HepG2 (cell line): ENCODE data around the gene TUT7. TPM values are rescaled to one million over a fixed set of nuclear protein-coding genes. Genes with fewer than 3 reads are reported as not detected.

Experiments
- ASH2L ChIP-seq: fragments of 300-600, 200-600 bp; sonication (generic); IDR thresholded peaks from 2 replicates; pipeline ENCODE4 v1.7.0; 2017; ENCODE audit warnings: low read depth, mild to moderate bottlenecking, moderate library complexity, mixed read lengths, low read length; ENCODE audit not compliant: insufficient read length
- CAMTA2 ChIP-seq: sonication (generic); formaldehyde crosslinking; IDR thresholded peaks from 2 replicates; pipeline ENCODE4 v1.4.0; 2020; ENCODE audit warnings: mild to moderate bottlenecking, missing genetic modification reagents, borderline replicate concordance
- DNMT1 ChIP-seq: sonication (generic); formaldehyde crosslinking; IDR thresholded peaks from 2 replicates; pipeline ENCODE4 v1.5.1; 2020; ENCODE audit warnings: mild to moderate bottlenecking, missing genetic modification reagents
- HNRNPH1 ChIP-seq: fragments of 200-400 bp; formaldehyde crosslinking; optimal IDR thresholded peaks from 2 replicates; pipeline ENCODE3; 2017; ENCODE audit warnings: mild to moderate bottlenecking, low read depth, low read length
- JUN ChIP-seq: sonication (generic); formaldehyde crosslinking; IDR thresholded peaks from 2 replicates; pipeline ENCODE4 v1.4.0; 2020; ENCODE audit warnings: mild to moderate bottlenecking, missing genetic modification reagents
- KDM3A ChIP-seq: IDR thresholded peaks from 2 replicates; pipeline ENCODE4 v1.6.1; 2018; ENCODE audit warnings: low read depth, missing compliant biosample characterization
- MAZ ChIP-seq, 2 experiments: sonication (generic) in 1 of 2; formaldehyde crosslinking in 1 of 2; IDR thresholded peaks; 2 replicates each; pipeline versions ENCODE4 v1.5.0 to v1.6.1; 2012 to 2020; ENCODE audit warnings: low read depth in 2 of 2, mild to moderate bottlenecking in 2 of 2, borderline replicate concordance in 1 of 2, improper control_type of control experiment in 1 of 2, low read length in 1 of 2, missing genetic modification reagents in 1 of 2, moderate library complexity in 1 of 2
- MLLT10 ChIP-seq: sonication (generic); formaldehyde crosslinking; IDR thresholded peaks from 2 replicates; pipeline ENCODE4 v1.4.0; 2020; ENCODE audit warnings: missing genetic modification reagents
- MTF2 ChIP-seq: sonication (generic); formaldehyde crosslinking; IDR thresholded peaks from 2 replicates; pipeline ENCODE4 v1.5.0; 2020; ENCODE audit warnings: missing genetic modification reagents, borderline replicate concordance
- SYNCRIP ChIP-seq: fragments of 200-400 bp; formaldehyde crosslinking; IDR thresholded peaks from 2 replicates; pipeline ENCODE4 v1.6.1; 2018; ENCODE audit warnings: mild to moderate bottlenecking, low read depth, low read length; ENCODE audit not compliant: insufficient read depth
- TEAD3 ChIP-seq: optimal IDR thresholded peaks from 2 replicates; pipeline ENCODE3; 2016; ENCODE audit warnings: borderline replicate concordance
- TGIF2 ChIP-seq: IDR thresholded peaks from 2 replicates; pipeline ENCODE4 v1.6.1; 2016; ENCODE audit warnings: control low read depth, missing compliant biosample characterization
- ZFP91 ChIP-seq: sonication (generic); formaldehyde crosslinking; IDR thresholded peaks from 2 replicates; pipeline ENCODE4 v1.9.0; 2022; ENCODE audit warnings: missing genetic modification reagents, mild to moderate bottlenecking, borderline replicate concordance
- ZNF264 ChIP-seq: sonication (generic); formaldehyde crosslinking; IDR thresholded peaks from 2 replicates; pipeline ENCODE4 v1.4.0; 2020; ENCODE audit warnings: missing genetic modification reagents
- ZNF451 ChIP-seq: sonication (generic); formaldehyde crosslinking; IDR thresholded peaks from 2 replicates; pipeline ENCODE4 v1.5.0; 2020; ENCODE audit warnings: mild to moderate bottlenecking, missing genetic modification reagents
- ZNF567 ChIP-seq: sonication (generic); formaldehyde crosslinking; IDR thresholded peaks from 2 replicates; pipeline ENCODE4 v1.8.1; 2023; ENCODE audit warnings: mild to moderate bottlenecking, missing genetic modification reagents, borderline replicate concordance
- ZNF768 ChIP-seq: sonication (generic); formaldehyde crosslinking; IDR thresholded peaks from 2 replicates; pipeline ENCODE4 v1.4.0; 2020; ENCODE audit warnings: missing genetic modification reagents
- polyA plus RNA-seq, 8 experiments: library from polyadenylated mRNA; depleted of rRNA in 3 of 8; stranded (reverse) in 7 of 8; unstranded in 1 of 8; fragments of >200 nt; fragmentation: Illumina TruSeq in 4 of 8; extraction: Trizol in 4 of 8; gene quantifications; 2 replicates each; pipeline versions ENCODE4 v1.2.1 to v1.2.3, GENCODE V29; 2011 to 2016; ENCODE audit warnings: low read depth in 4 of 8, missing spikeins in 1 of 8, mixed read lengths in 1 of 8; ENCODE audit not compliant: insufficient read depth in 1 of 8
- total RNA-seq, 5 experiments: library from RNA; depleted of rRNA; stranded (reverse); fragments of >200 nt; fragmentation: Illumina TruSeq; extraction: Trizol; gene quantifications; 2 replicates each; pipeline ENCODE4 v1.2.3, GENCODE V29; 2016; ENCODE audit warnings: low read depth in 1 of 5
- TF ChIP-seq, protein P1 (sequence below), 2 experiments: sonication (generic) in 1 of 2; formaldehyde crosslinking in 1 of 2; IDR thresholded peaks; 2 replicates each; pipeline versions ENCODE4 v1.6.1 to v1.9.0; 2014 to 2022; ENCODE audit warnings: antibody characterized with exemption in 1 of 2, borderline replicate concordance in 1 of 2, inconsistent platforms in 1 of 2, low read depth in 1 of 2, missing genetic modification reagents in 1 of 2

Gene TUT7
- total and polyA plus RNA-seq, 2 of the 13 experiments (the other 11 are each of a cell fraction or from before 2014, with no cell fraction given) = 12.0 to 19.4 TPM

- TF ChIP-seq ZFP91 (CRISPR knock-in tag) (peak; percentile 94), ZNF451 (CRISPR knock-in tag) (peak; percentile 46; the same call in 1 of the 2 replicates), TEAD3 (CRISPR knock-in tag) (no peak), CAMTA2 (peak; percentile 77), TGIF2 (peak; percentile 59; the same call in 1 of the 2 replicates), ASH2L (peak; percentile 87), ZNF567 (no peak; the same call in 1 of the 2 replicates), SYNCRIP (no peak), DNMT1 (CRISPR knock-in tag) (peak; percentile 79), MLLT10 (CRISPR knock-in tag) (no peak), JUN (CRISPR knock-in tag) (no peak), MTF2 (no peak), HNRNPH1 (no peak), ZNF264 (CRISPR knock-in tag) (no peak), KDM3A (CRISPR knock-in tag) (peak; percentile 84; the same call in 1 of the 2 replicates), ZNF768 (CRISPR knock-in tag) (peak; percentile 62; the same call in 1 of the 2 replicates), MAZ (IDR thresholded peaks at IDR 0.05; ENCODE audit: borderline replicate concordance, low read depth, low read length) (no peak; the same call in 1 of the 2 replicates), MAZ (CRISPR knock-in tag; IDR thresholded peaks at IDR 0.05; ENCODE audit: low read depth) (peak; percentile 80)
- TF ChIP-seq, protein P1, sequence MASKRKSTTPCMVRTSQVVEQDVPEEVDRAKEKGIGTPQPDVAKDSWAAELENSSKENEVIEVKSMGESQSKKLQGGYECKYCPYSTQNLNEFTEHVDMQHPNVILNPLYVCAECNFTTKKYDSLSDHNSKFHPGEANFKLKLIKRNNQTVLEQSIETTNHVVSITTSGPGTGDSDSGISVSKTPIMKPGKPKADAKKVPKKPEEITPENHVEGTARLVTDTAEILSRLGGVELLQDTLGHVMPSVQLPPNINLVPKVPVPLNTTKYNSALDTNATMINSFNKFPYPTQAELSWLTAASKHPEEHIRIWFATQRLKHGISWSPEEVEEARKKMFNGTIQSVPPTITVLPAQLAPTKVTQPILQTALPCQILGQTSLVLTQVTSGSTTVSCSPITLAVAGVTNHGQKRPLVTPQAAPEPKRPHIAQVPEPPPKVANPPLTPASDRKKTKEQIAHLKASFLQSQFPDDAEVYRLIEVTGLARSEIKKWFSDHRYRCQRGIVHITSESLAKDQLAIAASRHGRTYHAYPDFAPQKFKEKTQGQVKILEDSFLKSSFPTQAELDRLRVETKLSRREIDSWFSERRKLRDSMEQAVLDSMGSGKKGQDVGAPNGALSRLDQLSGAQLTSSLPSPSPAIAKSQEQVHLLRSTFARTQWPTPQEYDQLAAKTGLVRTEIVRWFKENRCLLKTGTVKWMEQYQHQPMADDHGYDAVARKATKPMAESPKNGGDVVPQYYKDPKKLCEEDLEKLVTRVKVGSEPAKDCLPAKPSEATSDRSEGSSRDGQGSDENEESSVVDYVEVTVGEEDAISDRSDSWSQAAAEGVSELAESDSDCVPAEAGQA (IDR thresholded peaks at IDR 0.05; ENCODE audit: low read depth) = peak; percentile 85; the same call in 1 of the 2 replicates
- TF ChIP-seq, protein P1 (CRISPR knock-in tag; IDR thresholded peaks at IDR 0.05; ENCODE audit: borderline replicate concordance) = no peak
These were observed 71.9 kb downstream of the TUT7 start, which contains the start of gene ISCA1 (continued) for GRCh38 chr9:86282077-86282978.
